ENCODE measurements around the gene PSME2.

Gene PSME2

GRCh38 chr14:24103451-24103850 is 43.0 kb downstream of the PSME2 start:
- H3K4me3 ChIP-seq (ENCODE audit: low read depth, low read length) = no peak overlapping the region
- TF ChIP-seq MYC (IDR thresholded peaks at IDR 0.05; ENCODE audit: low read depth, low read length) (no peak), POLR2A (IDR thresholded peaks at IDR 0.05; ENCODE audit: extremely low read depth, insufficient read length) (no peak), CTCF (IDR thresholded peaks at IDR 0.05; ENCODE audit: low read depth, low read length) (no peak), MAX (IDR thresholded peaks at IDR 0.05; ENCODE audit: low read depth, low read length) (no peak)
- DNase-seq (ENCODE audit: low read depth) = no peak

DNA sequence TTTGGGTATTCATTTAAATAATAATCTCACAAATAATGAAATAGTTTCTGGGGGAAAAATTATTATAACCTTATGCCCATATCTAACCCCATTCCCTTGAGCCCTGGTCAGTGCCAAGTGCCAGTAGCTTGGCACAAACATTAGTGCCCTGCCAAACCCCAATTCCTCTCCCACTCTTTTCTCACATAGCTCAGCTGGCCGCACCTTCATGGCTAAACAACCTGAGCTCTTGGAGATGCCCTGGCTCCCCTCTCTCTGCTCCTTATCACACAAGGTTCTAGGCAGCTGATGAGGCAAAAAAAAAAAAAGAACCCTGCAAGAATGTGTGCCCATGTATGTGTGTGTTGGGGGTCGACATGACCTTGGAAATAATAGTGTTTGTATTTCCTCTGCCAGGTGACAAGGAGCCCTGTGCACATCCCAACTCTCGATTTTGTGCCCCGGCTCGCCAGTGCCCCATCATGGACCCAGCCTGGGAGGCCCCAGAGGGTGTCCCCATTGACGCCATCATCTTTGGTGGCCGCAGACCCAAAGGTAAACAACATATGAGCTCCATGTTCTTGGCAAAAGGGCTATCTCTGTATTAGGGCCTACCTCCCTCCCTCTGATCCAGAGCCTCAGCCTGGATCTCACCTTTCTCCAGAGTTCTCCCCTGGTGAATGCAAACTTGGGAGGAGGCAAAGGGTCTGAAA is 43.9 kb downstream of the PSME2 start:
- DNase-seq (ENCODE audit: low read depth) = no peak
- no peak overlapping the region for H3K4me3 ChIP-seq (ENCODE audit: low read depth, low read length)
- TF ChIP-seq CTCF (IDR thresholded peaks at IDR 0.05; ENCODE audit: low read depth, low read length) = no peak
- TF ChIP-seq MYC (IDR thresholded peaks at IDR 0.05; ENCODE audit: low read depth, low read length) = no peak
- no peak for TF ChIP-seq MAX (IDR thresholded peaks at IDR 0.05; ENCODE audit: low read depth, low read length)
- no peak for TF ChIP-seq POLR2A (IDR thresholded peaks at IDR 0.05; ENCODE audit: extremely low read depth, insufficient read length)

DNA sequence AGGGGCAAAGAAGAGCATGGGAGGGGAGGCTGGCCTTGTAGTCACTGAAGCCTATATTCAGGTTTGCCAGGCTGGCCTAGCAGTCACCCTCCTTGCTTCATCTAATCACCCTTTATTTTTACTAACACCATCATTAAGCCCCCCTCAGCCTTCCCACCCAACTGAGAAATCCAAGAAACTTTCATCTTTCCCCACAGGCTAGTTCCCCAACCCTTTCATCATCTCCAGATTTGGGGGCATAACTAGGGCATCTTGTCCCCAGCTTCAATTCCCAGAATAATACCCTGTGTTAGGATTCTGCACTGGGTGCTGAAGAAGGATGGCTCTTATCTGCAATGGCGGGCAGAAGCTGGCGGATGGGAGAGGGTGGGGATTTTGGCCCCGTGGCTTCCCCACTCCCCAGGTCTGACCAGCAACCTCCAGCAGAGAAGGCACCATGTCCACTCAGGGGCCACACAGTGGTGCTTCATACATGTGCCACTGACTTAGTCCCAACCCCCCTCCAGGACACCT is 45.4 kb downstream of the PSME2 start:
- H3K4me3 ChIP-seq (ENCODE audit: low read depth, low read length) = no peak overlapping the region
- DNase-seq (ENCODE audit: low read depth) = no peak
- TF ChIP-seq CTCF (IDR thresholded peaks at IDR 0.05; ENCODE audit: low read depth, low read length) = no peak
- TF ChIP-seq POLR2A (IDR thresholded peaks at IDR 0.05; ENCODE audit: extremely low read depth, insufficient read length) = no peak
- no peak for TF ChIP-seq MYC (IDR thresholded peaks at IDR 0.05; ENCODE audit: low read depth, low read length)
- no peak for TF ChIP-seq MAX (IDR thresholded peaks at IDR 0.05; ENCODE audit: low read depth, low read length)

GRCh38 chr14:24100197-24100981 is 46.0 kb downstream of the PSME2 start:
- no peak overlapping the region for H3K4me3 ChIP-seq (ENCODE audit: low read depth, low read length)
- no peak for TF ChIP-seq POLR2A (IDR thresholded peaks at IDR 0.05; ENCODE audit: extremely low read depth, insufficient read length)
- TF ChIP-seq MAX (IDR thresholded peaks at IDR 0.05; ENCODE audit: low read depth, low read length) = no peak
- TF ChIP-seq CTCF (IDR thresholded peaks at IDR 0.05; ENCODE audit: low read depth, low read length) = no peak
- no peak for TF ChIP-seq MYC (IDR thresholded peaks at IDR 0.05; ENCODE audit: low read depth, low read length)
- no peak for DNase-seq (ENCODE audit: low read depth)

DNA sequence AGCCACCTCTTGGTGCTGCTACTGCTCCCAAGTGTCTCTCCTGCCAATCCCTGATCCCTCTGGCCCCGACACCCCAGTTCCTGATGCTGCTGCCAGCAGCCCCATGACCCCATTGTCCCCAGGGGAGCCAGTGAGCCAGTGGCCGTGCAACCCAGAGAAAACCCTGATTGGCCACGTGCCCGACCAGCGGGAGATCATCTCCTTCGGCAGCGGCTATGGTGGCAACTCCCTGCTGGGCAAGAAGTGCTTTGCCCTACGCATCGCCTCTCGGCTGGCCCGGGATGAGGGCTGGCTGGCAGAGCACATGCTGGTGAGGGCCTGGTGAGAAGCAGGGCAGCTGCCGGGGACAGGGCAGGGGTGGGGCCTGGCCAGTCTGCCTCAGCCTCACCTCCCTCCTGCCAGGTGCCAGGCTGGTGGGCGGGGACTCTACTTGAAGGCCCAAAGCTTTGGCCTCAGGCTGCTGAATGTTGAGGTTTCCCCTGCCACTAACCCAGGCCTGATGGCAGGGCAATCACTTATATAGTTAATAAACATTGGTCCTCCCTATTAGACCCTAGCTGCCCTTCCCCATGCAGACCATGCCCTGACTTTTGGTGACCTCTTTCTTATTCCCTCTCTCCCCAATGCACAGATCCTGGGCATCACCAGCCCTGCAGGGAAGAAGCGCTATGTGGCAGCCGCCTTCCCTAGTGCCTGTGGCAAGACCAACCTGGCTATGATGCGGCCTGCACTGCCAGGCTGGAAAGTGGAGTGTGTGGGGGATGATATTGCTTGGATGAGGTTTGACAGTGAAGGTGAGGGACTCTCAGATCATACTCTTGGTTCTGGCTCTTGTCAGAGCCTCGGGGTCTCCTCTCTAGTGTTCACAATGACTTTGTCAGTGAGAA is 47.2 kb downstream of the PSME2 start:
- DNase-seq (ENCODE audit: low read depth) = no peak
- TF ChIP-seq MYC (IDR thresholded peaks at IDR 0.05; ENCODE audit: low read depth, low read length) = no peak
- no peak for TF ChIP-seq MAX (IDR thresholded peaks at IDR 0.05; ENCODE audit: low read depth, low read length)
- TF ChIP-seq CTCF (IDR thresholded peaks at IDR 0.05; ENCODE audit: low read depth, low read length) = no peak
- TF ChIP-seq POLR2A (IDR thresholded peaks at IDR 0.05; ENCODE audit: extremely low read depth, insufficient read length) = no peak

More for the DNA sequence above, 47.2 kb downstream of the PSME2 start:
- no peak overlapping the region for H3K4me3 ChIP-seq (ENCODE audit: low read depth, low read length)

All from NB4 (cell line).